22Rv1 (cell line): Measurements from ENCODE around the gene SNED1.

Experiments
- CTCF ChIP-seq: fragments of 450-650 bp; IDR thresholded peaks from 2 replicates; pipeline ENCODE4 v1.5.1; 2017; ENCODE audit warnings: mild to moderate bottlenecking
- ZFX ChIP-seq: fragments of 450-650 bp; IDR thresholded peaks from 2 replicates; pipeline ENCODE4 v1.6.1; 2017; ENCODE audit warnings: antibody characterized with exemption, borderline replicate concordance

GRCh38 chr2:240964704-240965295 lies 33.6 kb upstream of the SNED1 start:
- TF ChIP-seq CTCF (no peak), ZFX (no peak)
